ENCODE data around the gene NKX6-2.

- TF ChIP-seq ZNF518A (tag by site-specific recombination; conservative IDR thresholded peaks at IDR 0.05; ENCODE audit: low read depth), result no peak
- no peak for TF ChIP-seq CTCF (tag by site-specific recombination; IDR thresholded peaks at IDR 0.05)
- no peak for TF ChIP-seq ZNF433 (tag by site-specific recombination; IDR thresholded peaks at IDR 0.05; ENCODE audit: low read depth)
- no peak for TF ChIP-seq ZNF76 (tag by site-specific recombination; IDR thresholded peaks at IDR 0.05; ENCODE audit: borderline replicate concordance, low read depth)
- TF ChIP-seq ZNF10 (tag by site-specific recombination; IDR thresholded peaks at IDR 0.05), result no peak
- TF ChIP-seq ELK4 (IDR thresholded peaks at IDR 0.05; ENCODE audit: borderline replicate concordance, low read depth, low read length), result no peak
- no peak for TF ChIP-seq ZNF302 (tag by site-specific recombination; IDR thresholded peaks at IDR 0.05; ENCODE audit: low read depth)
- TF ChIP-seq ZNF311 (tag by site-specific recombination; IDR thresholded peaks at IDR 0.05; ENCODE audit: borderline replicate concordance), result no peak
- TF ChIP-seq ZBTB26 (tag by site-specific recombination; optimal IDR thresholded peaks at IDR 0.05), result no peak
- TF ChIP-seq ZNF791 (tag by site-specific recombination; IDR thresholded peaks at IDR 0.05), result no peak
- no peak for TF ChIP-seq REST (tag by site-specific recombination; IDR thresholded peaks at IDR 0.05)
- TF ChIP-seq HIC1 (tag by site-specific recombination; IDR thresholded peaks at IDR 0.05), result no peak
- no peak for TF ChIP-seq SP2 (tag by site-specific recombination; IDR thresholded peaks at IDR 0.05)
- no peak for TF ChIP-seq PRDM4 (tag by site-specific recombination; IDR thresholded peaks at IDR 0.05)
These were observed 42.1 kb upstream of the NKX6-2 start for GRCh38 chr10:132827861-132828539.

Data from HEK293 (cell line).